ENCODE data around the gene EXD3.

EXD3 gene

GRCh38 chr9:137276473-137277328 lies 146.3 kb downstream of the EXD3 start:
- DNase-seq (ENCODE audit: low spot score): peak; percentile 33

GRCh38 chr9:137275588-137276472 lies 147.1 kb downstream of the EXD3 start:
- DNase-seq (ENCODE audit: low spot score): peak; percentile 21

GRCh38 chr9:137275203-137275587 lies 147.8 kb downstream of the EXD3 start:
- DNase-seq (ENCODE audit: low spot score): peak; percentile 9

- DNase-seq (ENCODE audit: low spot score): no peak
Observed at GRCh38 chr9:137273611-137274320, 149.2 kb downstream of the EXD3 start.

GRCh38 chr9:137273095-137273490 lies 149.9 kb downstream of the EXD3 start:
- no peak for DNase-seq (ENCODE audit: low spot score)

- no peak for DNase-seq (ENCODE audit: low spot score)
Observed at GRCh38 chr9:137272241-137273094, 150.5 kb downstream of the EXD3 start.

GRCh38 chr9:137271696-137272076 lies 151.3 kb downstream of the EXD3 start:
- no peak for DNase-seq (ENCODE audit: low spot score)

- no peak for DNase-seq (ENCODE audit: low spot score)
Observed at GRCh38 chr9:137270929-137271695, 151.8 kb downstream of the EXD3 start.

- no peak for DNase-seq (ENCODE audit: low spot score)
Observed at GRCh38 chr9:137269231-137269772, 153.7 kb downstream of the EXD3 start.

DNA sequence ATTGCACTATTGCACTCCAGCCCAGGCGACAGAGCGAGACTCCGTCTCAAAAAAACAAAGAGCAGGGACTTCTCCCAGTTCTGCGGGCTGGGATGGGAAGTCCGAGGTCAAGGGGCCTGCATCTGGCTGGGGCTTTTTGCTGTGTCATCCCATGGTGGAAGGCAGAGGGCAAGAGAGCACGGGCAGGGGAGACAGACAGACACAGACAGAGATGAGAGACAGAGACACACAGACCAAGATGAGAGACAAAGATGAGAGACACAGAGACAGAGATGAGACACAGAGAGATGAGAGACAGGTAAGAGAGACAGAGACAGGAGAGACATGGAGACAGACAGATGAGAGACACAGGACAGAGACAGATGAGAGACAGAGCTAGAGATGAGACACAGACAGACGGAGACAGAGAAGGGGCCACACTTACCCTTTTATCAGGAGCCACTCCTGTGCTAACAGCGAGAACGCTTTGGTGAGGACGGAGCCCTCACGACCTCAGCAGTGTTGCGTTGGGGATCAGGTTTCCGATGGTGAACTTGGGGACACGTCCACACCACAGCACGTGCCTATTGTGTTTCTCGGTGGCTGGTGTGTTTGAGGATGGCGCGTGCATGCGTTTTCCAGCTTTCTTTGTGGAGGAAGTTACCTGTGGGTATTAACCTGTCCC lies 154.3 kb downstream of the EXD3 start:
- no peak for DNase-seq (ENCODE audit: low spot score)

- DNase-seq (ENCODE audit: low spot score): no peak
Observed at GRCh38 chr9:137267933-137268355, 155.0 kb downstream of the EXD3 start.

DNA sequence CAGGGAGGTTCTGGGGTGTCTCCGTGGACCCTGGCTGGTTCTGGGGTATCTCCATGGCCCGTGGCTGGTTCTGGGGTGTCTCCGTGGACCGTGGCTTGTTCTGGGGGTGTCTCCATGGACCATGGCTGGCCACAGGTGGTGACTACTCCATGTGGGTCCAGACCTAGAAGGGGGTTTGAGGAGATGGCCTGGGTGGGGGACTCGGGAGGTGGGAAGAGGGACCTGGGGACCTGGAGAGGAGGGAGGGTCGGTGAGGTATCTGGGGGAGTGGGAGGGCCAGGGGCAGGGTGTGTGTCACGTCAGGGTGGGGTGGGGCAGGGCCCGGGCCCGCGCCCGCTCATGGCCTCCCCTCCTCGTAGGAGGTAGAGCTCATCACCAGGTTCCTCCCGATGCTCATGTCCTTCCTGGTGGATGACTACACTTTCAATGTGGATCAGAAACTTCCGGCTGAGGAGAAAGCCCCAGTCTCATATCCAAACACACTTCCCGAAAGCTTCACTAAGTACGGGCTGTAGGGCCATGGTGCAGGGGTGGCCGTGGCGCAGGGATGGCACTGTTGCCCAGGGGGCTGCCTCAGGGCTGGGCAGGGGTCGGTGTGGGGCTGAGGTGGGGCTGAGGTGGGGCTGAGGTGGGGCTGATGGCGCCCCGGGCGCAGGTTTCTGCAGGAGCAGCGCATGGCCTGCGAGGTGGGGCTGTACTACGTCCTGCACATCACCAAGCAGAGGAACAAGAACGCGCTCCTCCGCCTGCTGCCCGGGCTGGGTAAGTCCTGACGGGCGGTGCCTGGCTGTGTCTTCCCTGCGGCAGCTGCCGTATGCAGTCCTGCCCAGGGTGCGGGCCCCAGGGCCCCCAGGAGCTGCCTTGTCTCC lies 156.1 kb downstream of the EXD3 start:
- no peak for DNase-seq (ENCODE audit: low spot score)

GRCh38 chr9:137266162-137266527 lies 156.8 kb downstream of the EXD3 start:
- no peak for DNase-seq (ENCODE audit: low spot score)

- no peak for DNase-seq (ENCODE audit: low spot score)
Observed at GRCh38 chr9:137265496-137266161, 157.3 kb downstream of the EXD3 start.

DNA sequence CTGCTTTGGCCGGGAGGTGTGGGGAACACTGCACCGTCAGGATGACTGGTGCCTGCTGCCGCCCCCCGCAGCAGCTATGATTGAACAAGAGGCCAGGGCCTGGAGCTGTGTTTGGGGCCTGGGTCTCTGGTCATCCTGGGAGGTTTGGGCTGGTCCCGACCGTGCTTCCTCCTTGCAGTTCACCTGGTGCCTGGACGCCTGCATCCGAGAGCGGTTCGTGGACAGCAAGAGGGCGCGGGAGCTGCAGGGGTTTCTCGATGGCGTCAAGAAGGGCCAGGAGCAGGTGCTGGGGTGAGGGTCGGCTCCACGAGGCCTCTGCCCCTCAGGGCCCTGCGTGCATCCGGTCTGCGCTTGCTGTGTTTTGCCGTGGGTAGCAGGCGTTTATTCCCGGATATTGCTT lies 158.9 kb downstream of the EXD3 start:
- DNase-seq (ENCODE audit: low spot score): no peak

DNA sequence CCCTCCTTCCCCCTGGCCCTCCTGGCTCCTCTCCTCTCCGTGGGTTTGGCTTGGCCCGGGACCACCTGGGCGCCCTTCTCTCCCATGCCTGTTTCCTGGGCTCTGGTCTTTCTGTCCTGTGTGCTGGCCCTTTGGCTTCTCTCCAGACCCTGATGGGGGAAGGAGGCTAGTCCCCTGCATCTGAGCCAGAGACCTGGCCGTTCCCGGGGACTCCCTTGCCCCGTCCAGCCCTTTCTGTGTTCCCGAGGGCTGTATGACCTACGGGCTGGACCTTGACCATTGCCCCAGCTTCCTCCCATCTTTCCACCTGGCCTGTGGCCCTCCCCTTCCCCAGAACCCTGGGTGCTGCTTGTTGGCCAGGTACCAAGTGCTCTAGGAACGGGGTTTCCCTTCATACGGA lies 159.5 kb downstream of the EXD3 start:
- DNase-seq (ENCODE audit: low spot score): no peak

- DNase-seq (ENCODE audit: low spot score): no peak
Observed at GRCh38 chr9:137262909-137263285, 160.1 kb downstream of the EXD3 start.
